COR-L47 (cell line): ENCODE results near the gene MRGPRE.

Experiments
- DNase-seq: peaks from one replicate; lab custom pipeline; 2025; lab: John Stamatoyannopoulos, UW

MRGPRE gene

DNA sequence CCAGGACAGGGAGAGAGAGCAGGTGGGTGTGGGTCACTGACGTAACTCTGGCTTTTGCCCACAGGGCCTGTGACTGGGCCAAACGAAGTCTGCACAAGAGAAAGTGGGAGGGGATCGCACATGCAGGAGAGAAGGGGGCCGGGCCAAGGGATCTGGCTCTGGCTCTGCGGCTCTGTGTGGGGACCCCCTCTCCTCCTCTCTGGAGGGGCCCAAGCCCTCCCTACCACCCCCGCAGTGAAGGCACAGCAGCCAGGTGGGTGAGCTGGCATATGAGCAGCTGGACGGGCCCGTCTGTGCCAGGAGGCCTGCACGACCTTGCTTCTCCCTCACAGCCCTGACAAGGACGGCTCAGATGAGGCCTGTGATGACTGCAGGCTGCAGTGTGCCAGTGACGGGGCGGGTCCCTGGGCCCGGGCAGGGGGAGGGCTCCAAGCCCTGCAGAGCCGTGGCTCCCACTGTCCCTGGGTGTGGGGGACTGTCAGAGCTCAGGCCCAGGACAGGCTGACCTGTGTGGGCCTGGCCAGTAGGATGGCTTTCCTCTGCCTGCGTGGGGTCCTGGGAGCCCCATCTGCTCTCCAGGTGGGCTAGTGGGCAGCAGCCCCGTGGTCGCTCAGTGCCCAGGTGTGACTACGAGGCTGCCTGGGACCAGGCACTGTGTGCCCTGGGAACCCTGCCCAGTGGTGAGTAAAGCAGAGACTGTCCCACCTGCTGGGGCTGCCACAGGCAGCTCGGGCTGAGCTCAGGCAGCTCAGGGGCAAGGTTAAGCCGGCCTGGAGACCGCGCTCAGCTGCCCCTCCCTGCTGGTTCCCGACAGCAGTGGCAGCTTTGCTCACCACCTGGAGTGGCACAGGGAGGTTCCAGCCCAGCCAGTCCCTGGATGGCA, 35.8 kb downstream of the MRGPRE start:
- no peak for DNase-seq

DNA sequence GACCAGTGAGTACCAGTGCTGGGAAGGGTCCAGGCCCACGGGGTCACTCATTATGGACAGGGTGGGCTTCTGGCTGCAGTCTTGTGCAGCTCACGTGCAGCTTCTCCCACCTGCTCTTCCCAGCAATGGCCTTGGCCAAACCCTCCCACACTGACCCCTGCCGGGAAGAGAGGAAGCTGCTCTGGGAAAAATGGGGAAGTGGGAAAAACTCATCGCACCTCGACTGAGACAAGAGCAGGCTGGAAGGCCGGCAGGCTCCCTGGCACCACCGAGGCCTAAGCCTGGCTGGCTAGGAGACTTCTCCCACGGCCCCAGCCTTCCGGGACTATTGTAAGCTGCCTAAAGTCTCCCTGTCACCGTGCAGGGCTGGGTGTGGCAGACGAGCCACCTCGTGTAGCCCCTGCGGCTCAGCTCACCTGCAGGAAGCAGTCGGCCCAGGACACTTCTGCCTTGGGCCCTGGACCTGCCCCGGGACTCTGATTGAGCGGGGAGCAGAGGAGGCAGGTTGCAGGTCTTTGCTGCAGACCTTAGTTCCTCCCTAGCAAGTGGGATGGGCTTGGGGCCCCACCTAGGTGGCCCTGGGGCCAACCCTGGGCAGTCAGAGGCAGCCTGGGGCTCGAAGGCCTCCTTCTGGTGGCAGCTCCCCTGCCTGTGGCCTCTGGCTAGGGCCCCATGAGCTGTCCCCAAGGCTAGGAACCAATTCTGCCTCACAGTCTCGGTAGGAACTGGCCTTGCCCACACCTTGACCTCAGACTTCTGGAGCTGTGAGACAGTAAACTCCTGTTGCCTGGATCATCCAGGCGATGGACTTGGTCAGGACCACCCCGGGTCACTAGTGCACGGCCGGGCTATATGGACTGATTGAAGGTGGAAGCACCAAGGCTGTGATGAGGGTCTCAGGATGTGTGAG, 36.7 kb downstream of the MRGPRE start:
- DNase-seq = no peak

DNA sequence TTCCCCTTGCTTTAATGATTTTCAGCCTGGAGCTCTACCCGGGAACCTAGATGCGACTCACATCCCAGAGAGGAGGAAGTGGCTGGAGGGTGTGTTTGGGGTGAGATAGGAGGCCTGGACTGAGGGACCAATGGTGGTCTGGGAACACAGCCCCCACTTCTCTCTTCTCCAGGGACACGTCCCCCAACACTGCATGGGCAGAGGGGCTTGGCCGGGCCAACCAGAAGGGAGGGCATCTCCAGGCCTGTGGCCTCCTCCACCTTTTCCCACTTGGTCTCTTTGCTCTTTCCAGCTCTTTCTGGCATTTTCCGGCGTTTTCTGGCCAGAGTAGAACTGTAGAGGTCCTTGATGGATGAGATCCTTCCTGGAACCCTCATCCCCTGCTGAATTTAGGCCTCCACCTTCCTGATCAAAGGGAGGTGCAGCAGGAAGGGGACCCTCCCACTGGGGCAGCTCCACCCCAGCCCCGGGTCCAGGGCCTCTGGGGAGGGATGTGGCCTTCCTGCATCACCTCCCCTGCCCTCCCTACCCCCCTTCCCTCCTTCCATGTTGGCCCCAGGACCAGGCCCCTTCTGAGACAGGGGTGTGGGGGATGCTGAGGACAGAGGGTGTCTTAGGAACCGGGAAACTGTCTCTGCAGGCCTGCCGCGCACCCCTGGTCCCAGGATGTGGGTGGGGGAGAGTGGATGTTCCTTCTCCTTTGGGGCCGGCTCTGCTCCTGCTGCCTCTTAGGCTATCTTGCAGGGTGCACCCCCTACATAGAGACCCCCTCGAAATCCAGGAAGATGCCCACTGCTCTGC, 38.0 kb downstream of the MRGPRE start:
- no peak for DNase-seq

DNA sequence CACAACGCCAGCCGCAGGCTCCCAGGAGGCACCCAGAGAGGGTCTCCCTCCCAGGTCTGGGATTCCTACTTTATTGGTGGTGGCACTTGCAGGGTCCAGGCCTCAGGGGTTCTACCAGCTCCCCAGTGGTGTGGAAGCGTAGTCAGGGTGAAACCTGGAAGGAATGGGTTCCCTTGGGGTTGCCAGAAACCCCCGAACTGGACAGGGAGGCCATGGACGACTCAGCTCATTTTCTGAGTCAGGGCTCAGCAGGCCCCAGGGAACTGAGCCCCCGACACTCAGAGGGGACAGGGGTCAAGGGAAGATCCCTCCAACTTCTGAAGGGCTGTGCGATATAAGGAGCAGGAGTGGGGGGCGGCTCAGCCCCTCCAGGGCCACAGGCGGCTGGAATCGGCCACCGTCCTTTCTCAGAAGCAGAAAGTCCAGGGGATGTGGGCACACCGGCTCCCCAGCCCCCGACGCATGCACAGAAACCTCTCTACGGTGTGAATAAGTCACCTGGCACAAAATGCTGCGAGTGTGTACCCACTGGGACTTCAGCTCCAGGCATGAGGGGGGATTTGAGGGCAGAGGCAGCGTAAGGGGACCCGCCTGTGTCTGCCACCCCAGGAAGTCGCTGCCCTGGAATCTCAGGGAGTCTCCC, 38.7 kb downstream of the MRGPRE start:
- DNase-seq = no peak

DNA sequence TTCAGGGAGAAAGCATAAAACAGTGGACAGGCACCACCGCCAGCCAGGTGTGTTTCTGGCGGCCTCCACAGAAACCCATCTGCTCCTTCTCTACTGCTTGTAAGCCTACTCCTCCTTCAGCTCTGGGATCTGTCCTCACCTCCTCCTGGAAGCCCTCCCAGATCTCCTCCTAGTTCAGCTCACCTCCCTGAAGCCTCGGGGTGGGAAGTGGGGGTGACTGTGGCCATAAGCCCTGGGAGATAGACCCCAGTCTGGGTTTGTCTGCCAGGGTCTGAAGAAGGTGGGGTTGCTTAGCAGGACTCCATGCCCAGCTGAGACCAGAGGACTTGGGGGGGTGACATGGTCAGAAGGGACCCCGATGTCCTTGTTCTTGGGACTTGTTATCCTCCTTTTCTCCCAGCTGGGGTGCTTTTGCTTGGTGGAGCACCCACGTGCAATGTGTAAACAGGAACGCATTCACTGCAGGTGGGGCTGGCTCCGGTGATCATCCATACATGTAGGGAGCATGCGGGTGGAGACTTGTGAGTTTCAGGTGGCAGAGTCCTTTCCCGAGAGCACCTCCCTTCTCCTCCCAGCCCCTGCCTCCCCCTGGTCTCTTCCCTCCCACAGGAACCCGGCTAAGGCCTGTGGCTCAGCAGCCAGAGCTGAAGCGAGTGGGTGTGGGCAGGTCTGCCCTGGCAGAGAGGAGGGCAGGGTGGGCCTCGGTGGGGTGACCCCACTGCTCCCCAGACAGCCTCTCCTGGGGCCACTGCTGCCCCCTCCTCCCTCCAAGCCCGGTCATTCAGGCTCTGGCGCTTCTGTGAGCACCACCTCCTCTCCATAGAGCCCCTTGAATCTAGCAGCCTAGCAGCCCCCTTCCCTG, 39.5 kb downstream of the MRGPRE start:
- DNase-seq = no peak

DNA sequence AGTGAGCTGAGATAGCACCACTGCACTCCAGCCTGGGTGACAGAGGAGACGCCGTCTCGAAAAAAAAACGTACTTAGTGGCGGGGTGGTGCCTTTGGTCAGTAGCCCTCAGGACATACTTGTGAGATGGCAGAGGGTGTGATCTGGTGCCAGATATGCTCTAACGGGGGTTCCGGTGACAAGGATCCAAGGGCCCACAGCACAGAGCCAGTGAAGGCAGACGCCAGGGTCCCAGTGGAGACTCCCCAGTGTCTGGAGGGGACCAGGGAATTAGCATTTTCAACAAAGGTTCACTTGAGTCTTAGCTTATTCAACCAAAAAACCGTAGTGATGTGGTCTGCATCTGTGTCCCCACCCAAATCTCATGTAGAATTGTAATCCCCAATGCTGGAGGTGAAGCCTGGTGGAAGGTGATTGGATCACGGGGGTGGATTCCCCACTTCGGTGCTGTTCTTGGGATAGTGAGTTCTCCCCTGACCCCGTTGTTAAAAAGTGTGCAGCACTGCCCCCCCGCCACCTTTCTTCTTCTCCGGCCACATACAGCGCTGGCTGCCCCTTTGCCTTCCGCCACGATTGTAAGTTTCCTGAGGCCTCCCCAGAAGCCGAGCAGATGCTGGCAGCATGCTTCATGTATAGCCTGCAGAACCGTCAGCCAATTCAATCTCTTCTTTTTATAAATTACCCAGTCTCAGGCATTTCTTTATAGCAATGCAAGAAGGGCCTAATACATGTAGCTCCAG, 40.5 kb downstream of the MRGPRE start:
- DNase-seq = no peak

DNA sequence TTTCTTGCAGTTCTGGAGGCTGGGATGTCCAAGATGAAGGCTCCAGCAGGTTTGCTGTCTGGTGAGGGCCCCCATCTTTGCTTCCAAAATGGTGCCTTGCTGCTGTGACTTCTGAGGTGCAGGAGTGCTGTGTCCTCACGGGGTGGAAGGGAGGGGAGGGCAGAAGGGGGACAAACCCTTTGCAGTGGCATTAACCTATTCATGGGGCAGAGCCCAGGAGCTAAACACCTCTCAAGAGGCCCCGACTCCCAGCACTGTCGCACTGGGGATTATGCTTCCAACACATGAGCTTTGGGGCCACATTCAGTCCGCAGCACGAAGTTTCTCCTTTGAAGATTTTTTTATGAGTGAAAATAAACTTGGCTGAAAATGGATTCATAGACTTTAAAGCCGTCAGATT, 41.6 kb downstream of the MRGPRE start:
- no peak for DNase-seq

DNA sequence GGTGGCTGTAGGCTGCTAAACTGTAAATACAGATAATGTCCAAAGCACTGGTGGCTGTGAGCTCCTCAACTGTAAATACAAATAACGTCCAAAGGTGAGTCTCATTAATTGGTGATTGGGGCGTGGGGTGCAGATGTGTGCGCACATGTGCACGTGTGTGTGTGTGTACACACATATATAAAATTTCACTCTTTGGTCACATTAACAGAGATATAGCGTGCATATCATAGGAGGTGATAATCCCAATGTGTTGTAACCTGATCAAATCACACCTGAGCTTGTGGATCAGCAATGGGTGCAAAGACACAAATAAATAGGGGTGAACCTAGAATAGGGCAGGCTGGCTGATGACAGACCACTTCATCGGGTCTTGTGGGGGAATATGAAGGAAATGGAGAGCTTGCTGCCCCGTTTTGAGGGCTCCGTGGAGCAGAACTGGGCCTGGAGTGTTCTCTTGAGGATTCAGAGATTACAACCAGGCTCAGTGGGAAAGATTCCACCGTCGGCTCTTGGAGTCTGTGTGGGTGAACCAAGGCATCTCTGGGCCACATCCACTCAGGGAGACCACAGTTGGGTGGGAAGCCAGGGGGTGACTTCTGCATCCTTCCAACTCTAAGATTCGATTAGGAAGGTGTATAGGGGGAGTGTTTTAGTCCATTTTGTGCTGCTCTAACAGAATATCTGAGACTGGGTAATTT, 42.2 kb downstream of the MRGPRE start:
- DNase-seq = no peak

DNA sequence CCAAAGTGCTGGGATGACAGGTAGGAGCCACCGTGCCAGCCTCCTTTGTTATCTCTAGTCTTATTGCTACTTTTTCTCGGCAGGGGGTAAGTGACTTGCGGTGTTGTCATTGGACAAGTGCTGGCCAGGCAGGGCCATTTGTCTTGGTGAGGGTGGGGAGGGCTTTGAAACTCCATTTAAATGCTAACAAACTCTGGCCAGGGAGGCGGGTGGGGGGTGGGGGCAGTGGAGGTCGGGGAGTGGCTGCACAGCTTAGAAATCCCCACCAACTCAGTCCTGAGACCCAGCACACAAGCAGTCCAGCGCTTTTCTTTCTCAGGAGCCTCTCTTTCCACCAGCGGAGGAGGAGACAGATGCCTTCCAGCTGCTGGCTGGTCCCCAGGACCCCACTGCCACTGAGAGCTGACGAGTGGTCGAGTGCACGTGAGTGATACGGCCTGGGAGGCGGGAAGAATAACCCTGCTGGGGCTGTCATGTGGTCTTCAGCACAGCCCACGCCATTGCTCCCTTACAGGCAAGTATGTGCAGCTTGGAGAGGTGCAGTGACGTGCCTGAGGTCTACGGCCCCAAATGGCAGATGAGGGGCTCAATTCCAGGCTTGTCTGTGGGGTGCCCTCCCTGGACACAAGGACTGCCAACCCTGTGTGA, 42.9 kb downstream of the MRGPRE start:
- DNase-seq = no peak

DNA sequence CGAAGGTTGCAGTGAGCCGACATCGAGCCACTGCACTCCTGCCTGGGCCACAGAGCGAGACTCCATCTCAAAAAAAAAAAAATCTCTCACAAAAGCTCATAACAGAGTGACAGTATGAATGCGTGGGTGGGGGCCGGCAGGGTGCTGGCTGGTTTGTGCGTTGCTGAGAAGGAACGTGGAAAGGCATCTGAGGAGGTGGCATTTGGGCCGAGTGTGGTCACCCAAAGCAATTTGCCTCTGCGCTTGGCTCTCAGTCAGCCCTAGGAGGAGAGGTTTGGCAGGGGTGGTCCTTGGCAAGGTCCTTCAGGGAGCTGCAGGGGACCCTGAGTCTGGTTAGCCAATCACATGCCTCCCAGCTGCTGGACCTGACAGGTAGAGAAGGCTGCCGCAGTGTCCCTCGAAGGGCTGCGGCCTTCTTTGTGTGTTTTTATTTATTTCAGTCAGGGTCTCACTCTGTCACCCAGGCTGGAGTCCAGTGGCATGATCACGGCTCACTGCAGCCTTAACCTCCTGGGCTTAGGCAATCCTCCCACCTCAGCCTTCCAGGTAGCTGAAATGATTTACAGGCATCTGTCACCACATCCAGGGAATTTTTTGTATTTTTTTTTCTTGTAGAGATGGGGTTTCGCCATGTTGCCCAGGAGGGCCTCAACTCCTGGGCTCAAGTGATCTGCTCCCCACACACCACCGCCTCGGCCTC, 43.6 kb downstream of the MRGPRE start:
- DNase-seq = no peak

DNA sequence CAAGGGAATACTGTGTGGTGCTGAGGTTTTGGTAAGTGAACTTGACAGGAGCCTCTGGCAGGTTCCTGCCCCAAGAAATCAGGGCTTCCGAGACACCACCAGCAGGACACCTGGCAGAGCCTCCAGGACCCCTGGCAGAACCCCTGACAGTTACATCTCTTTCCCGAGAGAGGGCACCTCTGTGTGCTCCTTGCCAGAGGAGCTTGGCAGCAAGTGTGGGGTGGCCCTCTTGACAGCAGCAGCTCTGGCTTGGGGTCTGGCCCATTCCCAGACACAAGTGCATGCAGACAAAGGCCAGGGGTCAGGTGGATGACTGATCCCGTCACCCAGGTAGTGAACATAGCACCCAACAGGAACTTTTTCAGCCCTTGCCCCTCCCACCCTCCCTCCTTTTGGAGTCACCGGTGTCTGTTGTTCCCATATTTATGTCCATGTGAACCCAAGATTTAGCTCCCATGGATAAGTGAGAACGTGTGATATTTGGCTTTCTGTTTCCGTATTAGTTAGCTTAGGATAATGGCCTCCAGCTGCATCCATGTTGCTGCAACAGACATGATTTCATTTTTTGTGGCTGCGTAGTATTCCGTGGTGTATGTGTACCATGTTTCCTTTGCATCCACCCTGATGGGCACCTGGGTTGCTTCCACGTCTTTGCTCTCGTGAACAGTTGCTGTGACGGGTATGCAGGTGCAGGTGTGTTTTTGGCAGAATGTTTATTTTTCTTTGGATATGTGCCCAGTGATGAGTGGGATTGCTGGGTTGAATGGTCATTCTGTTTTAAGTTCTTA, 45.9 kb downstream of the MRGPRE start:
- no peak for DNase-seq

DNA sequence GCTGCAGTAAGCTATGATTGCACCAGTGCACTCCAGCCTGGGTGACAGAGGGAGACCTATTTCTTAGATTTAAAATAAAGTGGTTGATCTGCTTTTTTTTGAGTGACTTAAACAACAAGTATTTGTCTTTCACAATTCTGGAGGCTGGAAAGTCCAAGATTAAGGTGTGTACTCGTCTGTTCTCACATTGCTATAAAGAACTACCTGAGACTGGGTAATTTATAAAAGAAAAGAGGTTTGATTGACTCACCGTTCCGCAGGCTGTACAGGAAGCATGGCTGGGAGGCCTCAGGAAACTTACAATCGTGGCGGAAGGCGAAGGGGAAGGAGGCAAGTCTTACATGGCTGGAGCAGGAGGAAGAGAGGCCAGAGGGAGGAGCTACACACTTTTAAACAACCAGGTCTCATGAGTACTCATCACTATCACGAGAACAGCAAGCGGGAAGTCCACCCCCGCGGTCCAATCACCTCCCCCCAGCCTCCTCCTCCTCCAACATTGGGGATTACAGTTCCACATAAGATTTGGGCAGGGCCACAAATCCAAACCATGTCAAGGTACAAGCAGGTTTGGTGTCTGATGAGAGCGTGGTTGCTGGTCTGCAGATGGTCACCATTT, 47.4 kb downstream of the MRGPRE start:
- no peak for DNase-seq

DNA sequence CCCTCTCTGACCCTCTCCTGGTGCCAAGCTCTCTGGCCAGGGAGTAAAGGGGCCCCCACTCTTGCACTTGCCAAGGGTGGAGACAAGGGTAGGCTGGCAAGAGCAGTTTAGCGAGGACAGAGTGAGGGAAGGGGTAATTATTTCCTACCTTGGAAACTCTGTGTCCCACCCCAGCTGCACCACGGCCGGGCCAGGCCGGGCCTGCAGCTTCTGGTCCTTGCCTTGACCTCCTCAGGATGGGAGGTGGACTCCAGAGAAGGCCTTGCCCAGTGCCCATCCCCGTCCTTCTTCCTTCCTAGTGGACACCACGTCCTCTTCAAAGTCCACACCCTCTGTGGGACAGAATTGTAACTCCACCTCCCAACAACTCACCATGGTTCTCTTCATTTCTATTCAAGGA, 48.7 kb downstream of the MRGPRE start:
- DNase-seq = no peak

DNA sequence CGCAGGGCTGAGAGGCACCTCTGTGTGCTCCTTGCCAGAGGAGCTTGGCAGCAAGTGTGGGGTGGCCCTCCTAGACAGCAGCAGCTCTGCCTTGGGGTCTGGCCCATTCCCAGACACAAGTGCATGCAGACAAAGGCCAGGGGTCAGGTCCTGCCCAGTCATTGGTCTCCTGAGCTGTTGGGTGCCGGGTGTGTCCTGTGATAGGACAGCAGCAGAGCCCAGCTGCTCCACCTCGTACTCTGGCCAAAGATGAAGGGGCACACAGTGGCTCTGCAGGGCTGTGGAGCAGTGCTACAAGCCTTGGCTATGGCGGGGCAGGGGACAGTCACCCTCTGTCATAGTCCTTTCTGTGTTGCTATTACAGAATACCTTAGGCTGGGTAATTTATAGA, 49.8 kb downstream of the MRGPRE start:
- no peak for DNase-seq

DNA sequence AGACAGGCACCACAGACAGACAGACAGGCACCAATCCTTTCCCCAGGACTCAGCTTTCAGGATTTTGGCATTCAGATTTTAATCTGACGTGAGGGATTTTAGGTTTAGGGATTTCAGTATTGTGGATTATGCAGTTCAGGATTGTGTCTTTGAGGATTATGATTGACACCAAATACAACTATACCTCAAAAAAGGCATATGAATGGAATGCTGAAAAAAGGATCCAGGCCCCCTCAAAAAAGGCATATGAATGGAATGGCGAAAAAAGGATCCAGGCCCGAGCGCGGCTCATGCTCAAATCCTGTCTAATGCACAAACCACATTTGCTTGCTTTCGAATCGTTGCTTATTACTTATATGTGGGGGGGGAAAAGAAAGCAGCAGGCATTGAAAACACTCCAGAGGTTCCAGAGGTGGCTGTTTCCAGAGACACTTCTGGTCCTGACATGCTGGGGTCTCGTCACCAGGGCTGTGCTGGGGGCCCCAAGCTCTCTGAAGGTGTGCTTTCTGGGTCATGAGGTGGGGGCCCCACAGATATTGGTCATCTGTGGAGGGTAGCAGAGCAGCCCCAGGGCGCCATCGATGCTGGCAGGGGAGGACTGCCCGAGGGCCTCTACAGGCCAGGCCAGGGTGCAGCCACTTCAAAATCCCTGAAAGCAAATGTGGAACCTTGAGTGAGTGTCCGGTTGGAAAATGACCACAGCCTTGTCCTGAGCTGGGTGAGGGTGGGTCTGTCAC, 50.3 kb downstream of the MRGPRE start:
- no peak for DNase-seq

DNA sequence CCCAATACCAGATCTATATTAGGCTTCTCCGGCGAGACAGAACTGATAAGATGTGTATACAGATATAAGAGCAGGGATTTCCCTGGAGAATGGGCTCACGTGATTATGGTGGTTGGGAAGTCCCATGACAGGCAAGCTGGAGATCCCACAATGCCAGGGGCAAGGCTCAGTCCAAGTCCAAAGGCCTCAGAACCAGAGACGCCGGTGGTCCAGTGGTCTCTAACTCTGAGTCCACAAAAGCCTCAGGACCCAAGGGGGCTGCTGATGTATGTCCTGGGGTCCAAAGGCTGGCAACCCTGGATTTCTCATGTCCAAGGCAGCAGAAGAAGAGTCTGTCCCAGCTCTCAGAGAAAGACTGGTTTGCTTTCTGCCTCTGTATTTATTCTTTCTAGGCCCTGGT, 51.3 kb downstream of the MRGPRE start:
- DNase-seq = no peak
